ENCODE measurements around the gene MYOM3. TPM values are rescaled to one million over a fixed set of nuclear protein-coding genes. Genes with fewer than 3 reads are reported as not detected.

The MYOM3 gene
- total RNA-seq, 2 donors from 2014 or later: 0.11 to 0.15 TPM

DNA sequence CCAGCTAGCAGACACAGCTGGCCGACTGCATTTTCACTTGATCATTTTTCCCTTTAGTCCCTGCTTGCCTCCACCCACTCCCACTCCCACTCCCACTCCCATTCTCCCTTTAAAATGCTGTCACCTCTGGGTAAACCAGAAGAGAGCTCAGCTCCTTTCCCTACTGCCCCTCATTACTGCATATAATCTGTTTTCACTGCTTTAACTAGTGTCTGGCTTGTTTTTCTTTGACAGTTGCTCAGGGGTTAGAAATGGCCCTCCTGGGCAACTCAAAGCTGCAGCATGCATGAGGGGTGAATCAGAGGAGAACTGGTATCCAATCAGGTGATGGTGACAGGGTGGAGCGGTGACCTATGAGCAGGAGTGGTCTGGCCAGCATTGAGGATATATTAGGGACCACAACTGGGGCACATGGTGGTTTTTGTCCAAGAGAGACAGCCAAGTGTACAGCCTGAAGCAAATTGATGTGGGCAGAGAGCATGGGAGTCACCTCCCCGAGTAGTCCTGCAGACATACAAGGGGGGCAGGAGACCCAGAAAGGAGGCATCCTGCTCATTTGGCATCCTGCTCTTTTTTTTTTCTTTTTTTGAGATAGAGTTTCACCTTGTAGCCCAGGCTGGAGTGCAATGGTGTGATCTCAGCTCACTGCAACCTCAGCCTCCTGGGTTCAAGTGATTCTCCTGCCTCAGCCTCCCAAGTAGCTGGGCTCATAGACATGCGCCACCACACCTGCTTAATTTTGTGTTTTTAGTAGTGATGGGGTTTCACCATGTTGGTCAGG, 89.2 kb downstream of the MYOM3 start:
- H3K36me3 ChIP-seq (ENCODE audit: control insufficient read depth, insufficient read depth, low read length): no peaks in the 10 kb centered on the region
- WGBS, 2 experiments (ENCODE audit: insufficient coverage in 1 of 2, insufficient read length in 1 of 2): 64 to 86% methylated on average over 2 to 4 of the region's 4 CpGs
- H3K27ac Mint-ChIP-seq: no peak overlapping the region
- H3K4me1 ChIP-seq (ENCODE audit: control insufficient read depth, insufficient read depth, low read length): peaks cover 4% of the 10 kb centered on the region
- no peak overlapping the region for H3K9ac ChIP-seq (ENCODE audit: extremely low read depth, low read length, poor library complexity, severe bottlenecking)
- H3K27me3 Mint-ChIP-seq (ENCODE audit: insufficient read depth): no peaks in the 10 kb centered on the region
- H3K4me3 Mint-ChIP-seq: no peak overlapping the region
- H3K4me3 ChIP-seq (ENCODE audit: low read length): no peak overlapping the region
- no peaks in the 10 kb centered on the region for H3K36me3 Mint-ChIP-seq (ENCODE audit: low read depth)
- peak; percentile 57 for DNase-seq
- peaks cover 18% of the 10 kb centered on the region for H3K4me1 Mint-ChIP-seq
- no peaks in the 10 kb centered on the region for H3K9me3 Mint-ChIP-seq
- H3K27me3 ChIP-seq (ENCODE audit: control insufficient read depth, insufficient read depth, low read length, poor library complexity, severe bottlenecking): no peaks in the 10 kb centered on the region
- no peak for TF ChIP-seq CTCF (conservative IDR thresholded peaks at IDR 0.05)
- no peaks in the 10 kb centered on the region for H3K9me3 ChIP-seq (ENCODE audit: control insufficient read depth, low read length)
- H3K27ac ChIP-seq (ENCODE audit: low read depth, low read length): no peak overlapping the region

DNA sequence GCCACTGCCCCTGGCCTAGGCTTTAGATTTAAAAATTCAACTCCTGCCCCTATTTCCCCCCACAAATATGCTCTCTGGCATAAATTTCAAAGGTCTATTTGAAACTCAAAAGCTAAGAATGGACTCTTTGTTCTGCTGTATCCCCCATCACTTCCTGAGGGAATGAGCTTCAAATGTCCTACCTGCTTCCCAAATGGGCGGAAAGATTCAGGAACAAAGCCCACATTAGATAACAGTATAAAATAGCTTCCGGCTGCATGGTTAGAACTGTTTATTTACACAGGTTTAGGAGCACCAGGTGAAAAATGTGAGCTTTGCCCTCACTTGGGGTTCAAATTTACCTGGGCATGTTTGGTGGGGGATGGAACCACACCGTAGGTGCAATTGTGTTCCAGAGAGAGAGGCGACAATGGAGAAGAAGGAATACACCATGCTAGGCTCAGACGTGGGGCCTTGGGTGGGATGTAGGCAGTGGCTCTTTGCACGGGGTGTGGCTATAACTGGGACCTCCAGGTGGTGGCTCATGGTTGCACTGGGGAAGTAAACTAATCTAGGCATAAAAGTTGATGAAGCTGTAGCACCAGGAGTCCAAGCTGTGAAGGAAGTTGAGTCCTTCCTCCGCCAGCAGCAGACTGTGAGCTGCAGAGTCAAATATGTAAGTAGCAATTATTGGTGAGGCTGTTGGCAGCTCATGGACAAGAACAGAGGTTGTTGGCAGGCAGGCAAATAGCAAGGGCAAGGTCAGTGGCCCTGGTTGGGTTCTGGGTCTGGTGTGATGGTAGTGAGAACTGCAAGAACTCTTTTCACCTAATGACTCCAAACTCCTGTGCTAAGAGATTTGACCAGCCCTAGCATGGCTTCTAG, 90.3 kb downstream of the MYOM3 start:
- 93 to 95% methylated on average over 7 of the region's 7 CpGs for WGBS, 2 experiments (ENCODE audit: insufficient coverage in 1 of 2, insufficient read length in 1 of 2)
- peaks cover 4% of the 10 kb centered on the region for H3K4me1 ChIP-seq (ENCODE audit: control insufficient read depth, insufficient read depth, low read length)
- H3K27me3 ChIP-seq (ENCODE audit: control insufficient read depth, insufficient read depth, low read length, poor library complexity, severe bottlenecking): no peaks in the 10 kb centered on the region
- Mint-ChIP-seq H3K27ac (peak overlapping the region; percentile 38), H3K4me1 (peaks cover 18% of the 10 kb centered on the region), H3K36me3 (ENCODE audit: low read depth) (no peaks in the 10 kb centered on the region), H3K9me3 (no peaks in the 10 kb centered on the region), H3K4me3 (no peak overlapping the region), H3K27me3 (ENCODE audit: insufficient read depth) (no peaks in the 10 kb centered on the region)
- no peak for DNase-seq
- H3K27ac ChIP-seq (ENCODE audit: low read depth, low read length): no peak overlapping the region
- no peak for TF ChIP-seq CTCF (conservative IDR thresholded peaks at IDR 0.05)
- H3K36me3 ChIP-seq (ENCODE audit: control insufficient read depth, insufficient read depth, low read length): no peaks in the 10 kb centered on the region
- H3K9me3 ChIP-seq (ENCODE audit: control insufficient read depth, low read length): no peaks in the 10 kb centered on the region
- no peak overlapping the region for H3K4me3 ChIP-seq (ENCODE audit: low read length)
- H3K9ac ChIP-seq (ENCODE audit: extremely low read depth, low read length, poor library complexity, severe bottlenecking): no peak overlapping the region

- Mint-ChIP-seq H3K4me1 (peaks cover 18% of the 10 kb centered on the region), H3K9me3 (no peaks in the 10 kb centered on the region), H3K27ac (peak overlapping the region; percentile 35), H3K36me3 (ENCODE audit: low read depth) (no peaks in the 10 kb centered on the region), H3K27me3 (ENCODE audit: insufficient read depth) (no peaks in the 10 kb centered on the region), H3K4me3 (no peak overlapping the region)
- WGBS, 2 experiments (ENCODE audit: insufficient coverage in 1 of 2, insufficient read length in 1 of 2): 93 to 100% methylated on average over 2 to 3 of the region's 3 CpGs
- Histone ChIP-seq H3K27ac (ENCODE audit: low read depth, low read length) (no peak overlapping the region), H3K27me3 (ENCODE audit: control insufficient read depth, insufficient read depth, low read length, poor library complexity, severe bottlenecking) (no peaks in the 10 kb centered on the region), H3K4me3 (ENCODE audit: low read length) (no peak overlapping the region), H3K36me3 (ENCODE audit: control insufficient read depth, insufficient read depth, low read length) (no peaks in the 10 kb centered on the region), H3K4me1 (ENCODE audit: control insufficient read depth, insufficient read depth, low read length) (peaks cover 4% of the 10 kb centered on the region), H3K9me3 (ENCODE audit: control insufficient read depth, low read length) (no peaks in the 10 kb centered on the region), H3K9ac (ENCODE audit: extremely low read depth, low read length, poor library complexity, severe bottlenecking) (no peak overlapping the region)
- TF ChIP-seq CTCF (conservative IDR thresholded peaks at IDR 0.05): no peak
- no peak for DNase-seq
Measured at GRCh38 chr1:24020470-24020869, 91.5 kb downstream of the MYOM3 start.

Data from endodermal cell (in vitro differentiated cells).